RKO (cell line): Measurements from ENCODE around the gene SNAPIN.

Source experiments
- DNase-seq: peaks from one replicate; pipeline ENCODE4 v3.0.0-alpha.2; 2016; ENCODE audit warnings: low spot score

The SNAPIN gene

GRCh38 chr1:153678519-153679336 is 20.2 kb downstream of the SNAPIN start, which contains the start of gene NPR1:
NPR1 (plus strand) TSS chr1:153678688; CDS start chr1:153679109, 421 bp downstream.
- DNase-seq = no peak

GRCh38 chr1:153679337-153680119 is 21.0 kb downstream of the SNAPIN start:
- DNase-seq = no peak

- no peak for DNase-seq
Observed at GRCh38 chr1:153680120-153680403, 21.6 kb downstream of the SNAPIN start.

- DNase-seq = no peak
Observed at GRCh38 chr1:153682730-153683129, 24.2 kb downstream of the SNAPIN start.

- no peak for DNase-seq
Observed at GRCh38 chr1:153683854-153684253, 25.4 kb downstream of the SNAPIN start.

GRCh38 chr1:153684892-153685291 is 26.4 kb downstream of the SNAPIN start:
- DNase-seq = no peak

- DNase-seq = no peak
Observed at GRCh38 chr1:153685544-153686340, 27.2 kb downstream of the SNAPIN start.

GRCh38 chr1:153687346-153688125 is 29.0 kb downstream of the SNAPIN start:
- DNase-seq = no peak

GRCh38 chr1:153688276-153688675 is 29.8 kb downstream of the SNAPIN start:
- no peak for DNase-seq

- DNase-seq = no peak
Observed at GRCh38 chr1:153688736-153689328, 30.3 kb downstream of the SNAPIN start.

GRCh38 chr1:153693466-153693865 is 35.0 kb downstream of the SNAPIN start:
- DNase-seq = no peak

GRCh38 chr1:153696741-153697140 is 38.2 kb downstream of the SNAPIN start:
- no peak for DNase-seq

GRCh38 chr1:153697191-153698019 is 38.9 kb downstream of the SNAPIN start:
- no peak for DNase-seq

GRCh38 chr1:153698020-153698922 is 39.8 kb downstream of the SNAPIN start:
- no peak for DNase-seq

GRCh38 chr1:153698923-153699714 is 40.6 kb downstream of the SNAPIN start:
- no peak for DNase-seq

GRCh38 chr1:153699768-153700167 is 41.3 kb downstream of the SNAPIN start:
- no peak for DNase-seq

GRCh38 chr1:153705484-153705883 is 47.0 kb downstream of the SNAPIN start:
- no peak for DNase-seq

- DNase-seq = no peak
Observed at GRCh38 chr1:153711026-153711425, 52.5 kb downstream of the SNAPIN start.
